T-helper 22 cell (primary cell): ENCODE data around the gene FBXW5.
A peak's percentile ranks its signal among the peaks of the same experiment; 100 is the strongest.

Experiments
- DNase-seq: peaks from one replicate; pipeline ENCODE4 v3.0.0-alpha.2; 2020; ENCODE audit warnings: low read depth

The FBXW5 gene

DNA sequence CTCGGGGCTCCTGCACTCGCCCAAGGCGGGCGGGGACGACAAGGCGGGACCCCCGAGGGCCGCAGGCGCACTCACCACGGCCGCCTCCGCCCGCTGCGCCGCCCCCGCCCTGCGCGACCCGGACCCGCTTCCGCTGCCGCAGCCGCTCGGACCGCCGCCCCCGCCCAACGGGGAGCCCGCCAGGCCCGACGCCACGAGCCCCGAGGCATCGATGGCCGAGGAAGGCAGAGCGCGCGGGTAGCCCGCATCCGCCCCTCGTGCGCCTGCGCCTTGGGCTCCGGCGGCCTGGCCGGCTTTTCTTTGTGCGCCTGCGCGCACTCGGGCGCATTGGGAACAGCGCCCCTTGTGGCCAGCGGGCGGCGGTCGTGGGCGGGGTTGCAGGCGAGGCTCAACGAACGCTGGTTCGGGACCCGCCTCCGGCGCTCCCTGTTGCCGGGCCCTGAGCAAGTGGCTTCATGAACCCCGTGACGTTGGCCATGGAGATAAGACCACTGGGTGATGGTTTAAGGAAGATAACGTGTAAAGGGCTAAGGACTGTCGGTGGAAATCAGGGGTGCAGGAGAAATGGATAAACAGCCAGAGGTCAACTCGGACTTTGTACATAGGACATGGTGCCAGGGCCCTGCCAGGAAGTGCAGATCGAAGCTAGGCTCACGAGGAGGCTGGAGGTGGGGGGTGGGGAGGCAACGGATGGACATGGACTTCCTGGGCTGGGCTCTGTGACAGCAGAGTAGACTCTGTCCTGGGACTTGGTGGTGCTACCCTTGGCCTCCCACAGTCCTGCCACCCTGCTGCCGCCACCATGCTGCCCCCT lies at the start of gene FBXW5, which contains the start of gene C8G:
Gene FBXW5, minus strand, starts transcription at position 220 of the 814 bp plus-strand sequence. CDS start 655 bp downstream, outside the sequence.
Gene C8G, plus strand, starts transcription at position 725 of the 814 bp plus-strand sequence. Its CDS starts 78 bp downstream, at position 803.
- peak; percentile 88 for DNase-seq

DNA sequence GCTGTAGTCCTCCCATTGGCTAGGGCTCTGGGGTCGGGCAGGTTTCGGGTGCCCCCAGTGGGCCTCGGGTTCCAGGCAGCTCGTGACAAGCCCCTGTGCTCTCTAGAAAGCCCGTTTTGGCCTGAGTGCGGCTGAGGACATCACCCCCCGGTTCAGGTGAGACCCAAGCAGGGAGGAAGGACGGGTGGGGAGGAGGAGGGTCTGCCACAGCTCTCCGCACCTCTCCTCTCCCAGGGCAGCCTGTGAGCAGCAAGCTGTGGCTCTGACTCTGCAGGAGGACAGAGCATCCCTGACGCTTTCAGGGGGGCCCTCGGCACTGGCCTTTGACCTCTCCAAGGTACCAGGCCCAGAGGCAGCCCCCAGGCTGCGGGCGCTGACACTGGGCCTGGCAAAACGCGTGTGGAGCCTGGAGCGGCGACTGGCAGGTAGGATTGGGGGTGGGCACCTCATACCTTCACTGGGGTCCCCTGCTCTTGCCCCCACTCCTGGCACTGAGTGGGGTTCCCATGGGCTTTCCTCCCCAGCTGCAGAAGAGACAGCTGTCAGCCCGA lies 48.4 kb upstream of the FBXW5 start:
- no peak for DNase-seq

DNA sequence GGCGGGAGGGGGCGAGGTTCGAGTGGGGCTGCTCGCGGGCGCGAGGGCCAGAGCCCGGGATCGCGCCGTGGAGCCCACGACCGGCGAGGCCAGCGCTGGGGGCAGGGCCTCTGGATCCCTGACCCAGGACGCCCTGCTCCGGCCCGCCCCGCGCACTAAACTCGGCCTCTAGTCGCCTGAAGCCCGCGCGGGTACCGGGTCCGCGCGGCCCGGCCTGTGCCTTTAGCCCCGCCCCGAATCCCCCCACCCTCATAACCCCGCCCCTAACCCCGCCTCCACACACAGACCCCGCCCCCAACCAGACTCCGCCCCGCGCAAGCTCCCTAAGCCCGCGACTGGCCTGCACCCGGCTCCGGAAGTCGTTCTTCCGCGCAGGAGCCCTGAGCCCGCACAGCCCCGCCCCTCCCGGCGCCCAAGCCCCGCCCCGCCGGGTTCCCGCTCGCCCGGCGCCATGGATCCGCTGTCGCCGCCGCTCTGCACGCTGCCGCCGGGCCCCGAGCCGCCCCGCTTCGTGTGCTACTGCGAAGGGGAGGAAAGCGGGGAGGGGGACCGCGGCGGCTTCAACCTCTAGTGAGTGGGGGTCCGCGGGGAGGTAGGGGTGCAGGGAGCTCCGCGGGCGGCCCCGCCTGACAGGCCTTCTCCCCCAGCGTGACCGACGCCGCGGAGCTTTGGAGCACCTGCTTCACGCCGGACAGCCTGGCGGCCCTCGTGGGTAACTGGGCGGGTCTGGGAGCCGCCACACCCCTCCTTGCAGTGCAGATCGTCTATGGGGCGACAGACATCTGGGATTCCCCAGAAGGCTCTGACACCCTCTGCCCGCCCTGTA lies 47.7 kb upstream of the FBXW5 start, which contains the start of gene PAXX:
Gene PAXX, plus strand, starts transcription at position 430 of the 826 bp plus-strand sequence. Its CDS starts 22 bp downstream, at position 452.
- DNase-seq = peak; percentile 87

DNA sequence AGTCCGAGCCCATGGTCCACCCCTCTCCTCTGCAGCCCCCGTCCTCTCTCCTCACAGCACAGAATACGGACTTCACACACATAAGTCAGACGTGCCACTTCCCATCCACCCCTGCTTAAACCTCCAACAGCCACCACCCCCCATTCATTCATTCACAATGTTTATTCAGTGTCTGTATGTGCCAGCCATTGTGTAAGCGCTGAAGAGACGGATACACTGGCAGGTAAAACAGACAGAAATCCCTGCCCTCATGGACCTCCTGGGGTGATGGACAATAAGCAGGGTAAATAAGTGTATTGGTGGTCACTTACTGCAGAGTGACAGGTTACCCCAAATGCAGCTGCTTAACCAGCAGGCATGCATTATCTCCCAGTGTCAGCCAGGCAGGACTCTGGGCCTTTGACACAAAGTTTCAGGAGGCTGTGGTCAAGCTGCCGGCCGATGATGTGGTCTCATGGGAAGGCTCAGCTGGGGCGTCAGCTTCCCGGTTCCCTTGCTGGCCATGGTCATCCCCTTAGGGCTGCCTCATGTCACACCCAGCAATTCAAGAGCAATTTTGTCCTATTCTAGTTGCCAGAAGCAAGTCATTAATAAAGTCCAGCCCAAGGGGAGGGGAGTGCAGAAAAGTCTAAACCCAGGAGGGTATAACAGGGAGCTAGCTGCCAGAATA lies 45.8 kb upstream of the FBXW5 start:
- no peak for DNase-seq

GRCh38 chr9:136988872-136989271 lies 44.3 kb upstream of the FBXW5 start:
- DNase-seq = no peak

GRCh38 chr9:136985853-136986252 lies 41.3 kb upstream of the FBXW5 start:
- no peak for DNase-seq

DNA sequence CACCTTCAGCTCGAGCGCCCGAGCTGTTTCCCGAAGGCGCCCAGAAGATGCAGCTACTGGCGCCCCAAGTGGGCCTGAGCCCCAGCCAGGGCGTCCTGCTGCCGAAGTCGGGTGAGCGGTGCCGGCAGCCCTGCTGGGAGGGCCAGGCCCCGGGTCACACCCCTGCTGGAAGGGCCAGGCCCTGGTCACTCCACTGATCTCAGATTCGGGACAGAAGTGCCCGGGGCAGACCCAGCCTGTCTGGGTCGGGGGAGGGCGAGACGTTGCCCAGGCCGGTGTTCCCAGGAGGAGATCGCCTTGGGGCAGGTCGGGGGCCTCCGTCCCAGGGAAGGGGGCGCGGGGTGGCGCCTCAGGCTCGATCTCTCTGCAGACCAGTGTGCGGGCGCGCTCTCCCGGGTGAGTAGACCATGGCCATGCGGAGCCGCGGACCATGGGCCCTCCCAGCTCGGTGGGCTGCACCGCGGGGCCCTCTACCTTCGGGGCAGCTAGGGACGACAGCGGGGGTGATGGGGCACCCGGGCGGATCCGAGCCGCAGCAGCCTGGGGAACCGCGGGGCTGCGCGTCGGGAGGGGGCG lies 40.6 kb upstream of the FBXW5 start:
- no peak for DNase-seq

DNA sequence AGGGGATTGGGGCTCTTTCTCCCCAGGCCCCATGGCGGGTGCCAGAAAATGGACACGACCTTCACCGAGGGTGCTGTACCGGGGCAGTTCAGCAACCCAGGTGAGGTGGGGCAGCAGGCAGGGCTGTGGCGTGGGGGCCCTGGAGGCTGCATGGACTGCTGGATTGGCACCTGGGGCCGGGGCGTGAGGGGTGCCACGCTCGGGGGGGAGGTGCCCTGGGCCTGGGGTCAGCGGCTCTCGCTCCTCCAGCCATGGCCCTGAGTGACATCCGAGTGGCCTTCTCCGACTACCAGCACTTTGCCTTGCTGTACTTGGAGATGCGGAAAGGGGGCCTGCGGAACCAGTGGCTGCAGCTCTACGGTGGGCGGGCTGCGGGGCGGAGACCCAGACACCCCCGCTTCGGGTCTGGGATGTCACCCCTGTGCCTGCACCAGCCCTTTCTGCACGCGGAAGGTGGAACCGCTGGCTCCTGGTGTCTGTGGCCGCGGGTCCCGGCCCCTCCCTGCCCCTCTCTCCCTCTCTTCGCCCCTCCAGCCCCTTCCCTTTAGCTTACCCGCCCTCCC lies 40.0 kb upstream of the FBXW5 start:
- DNase-seq = no peak

DNA sequence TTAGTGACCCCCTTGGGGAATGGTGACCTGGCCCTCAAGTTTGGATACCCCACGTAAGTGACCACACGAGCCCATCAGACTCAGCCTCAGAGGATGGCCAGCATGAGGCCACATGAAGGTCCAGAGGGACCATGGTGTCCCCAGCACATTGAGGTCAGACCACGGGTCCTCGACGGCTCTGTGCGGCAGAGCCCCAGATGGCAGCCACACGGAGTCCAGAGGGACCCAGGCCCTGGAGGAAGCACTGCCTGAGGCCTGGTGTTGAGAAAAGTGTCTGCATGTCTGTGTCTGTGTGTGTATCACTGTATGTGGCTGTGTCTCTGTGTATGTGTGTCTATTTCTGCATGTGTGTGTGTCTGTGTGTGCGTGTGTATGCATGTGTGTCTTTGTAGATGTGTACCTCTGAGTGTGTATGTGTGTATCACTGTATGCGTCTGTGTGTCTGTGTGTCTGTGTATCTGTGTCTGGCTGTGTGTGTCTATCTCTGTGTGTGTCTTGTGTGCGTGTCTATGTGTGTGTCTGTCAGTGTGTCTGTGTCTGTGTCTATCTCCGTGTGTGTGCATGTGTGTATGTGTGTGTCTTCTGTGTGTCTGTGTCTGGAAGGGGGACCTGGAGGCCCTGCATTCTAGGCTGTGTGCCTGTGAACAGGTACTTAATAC lies 39.2 kb upstream of the FBXW5 start:
- no peak for DNase-seq

DNA sequence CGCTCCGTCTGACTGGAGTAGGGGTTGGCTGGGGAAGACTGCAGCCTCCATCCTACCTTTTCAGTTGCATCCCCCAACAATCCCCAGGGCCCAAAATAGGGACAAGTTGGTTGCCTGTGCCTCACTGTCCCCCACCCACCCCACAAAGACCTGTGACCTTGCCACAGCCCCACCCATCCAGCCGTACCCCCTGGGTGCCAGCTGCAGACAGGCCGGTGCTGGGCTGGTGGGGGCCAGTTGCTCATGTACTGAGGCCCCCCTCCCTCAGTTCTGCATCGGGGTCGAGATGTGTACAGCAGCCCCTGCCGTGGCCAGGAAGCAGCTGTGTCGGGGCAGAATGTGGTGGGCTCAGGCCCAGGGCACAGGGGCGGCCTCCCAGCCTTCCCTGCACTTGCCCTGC lies 38.6 kb upstream of the FBXW5 start:
- no peak for DNase-seq

DNA sequence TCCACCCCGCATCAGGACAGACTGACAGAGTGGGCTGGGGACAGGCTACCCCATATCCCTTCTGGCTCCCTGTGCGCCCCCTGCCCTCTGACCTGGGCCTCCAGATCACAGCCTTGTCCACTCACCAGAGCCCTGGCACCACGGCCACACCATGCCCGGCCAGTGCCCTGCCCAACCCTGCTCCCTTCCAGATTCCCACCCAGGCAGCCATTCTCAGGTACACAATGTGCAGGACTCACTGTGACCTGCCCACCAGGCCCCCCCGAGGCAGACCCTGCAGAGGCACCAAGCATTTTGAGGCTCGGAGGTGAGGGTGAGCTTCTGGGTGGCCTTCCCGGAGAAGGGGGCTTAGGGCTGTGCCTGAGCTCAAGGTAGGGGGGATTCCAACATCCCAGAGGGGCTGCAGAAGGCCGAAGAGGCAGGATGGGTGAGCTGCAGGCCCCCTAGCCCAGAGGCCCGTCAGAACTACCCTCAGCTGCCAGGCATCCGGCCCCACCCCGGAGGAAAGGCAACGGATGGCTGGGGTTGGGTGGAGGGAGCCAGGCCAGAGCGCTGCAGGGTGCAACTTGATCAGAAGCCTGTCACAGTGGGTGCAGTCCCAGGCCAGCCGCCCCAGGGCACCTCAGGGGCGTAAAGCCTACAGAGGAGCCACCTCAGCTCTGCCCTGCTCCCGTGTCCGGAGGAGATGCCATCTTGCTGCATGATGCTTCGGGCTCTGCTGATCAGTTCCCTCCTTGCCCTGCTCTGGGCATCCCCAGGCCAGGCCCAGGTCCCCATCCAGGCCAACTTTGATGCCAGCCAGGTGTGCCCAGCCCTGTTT lies 37.9 kb upstream of the FBXW5 start, which contains the start of gene LCNL1:
Gene LCNL1, plus strand, starts transcription at position 762 of the 820 bp plus-strand sequence. CDS start 594 bp downstream, outside the sequence.
- no peak for DNase-seq

GRCh38 chr9:136981588-136982231 lies 37.2 kb upstream of the FBXW5 start:
- DNase-seq = no peak

GRCh38 chr9:136980669-136981478 lies 36.3 kb upstream of the FBXW5 start:
- DNase-seq = no peak

DNA sequence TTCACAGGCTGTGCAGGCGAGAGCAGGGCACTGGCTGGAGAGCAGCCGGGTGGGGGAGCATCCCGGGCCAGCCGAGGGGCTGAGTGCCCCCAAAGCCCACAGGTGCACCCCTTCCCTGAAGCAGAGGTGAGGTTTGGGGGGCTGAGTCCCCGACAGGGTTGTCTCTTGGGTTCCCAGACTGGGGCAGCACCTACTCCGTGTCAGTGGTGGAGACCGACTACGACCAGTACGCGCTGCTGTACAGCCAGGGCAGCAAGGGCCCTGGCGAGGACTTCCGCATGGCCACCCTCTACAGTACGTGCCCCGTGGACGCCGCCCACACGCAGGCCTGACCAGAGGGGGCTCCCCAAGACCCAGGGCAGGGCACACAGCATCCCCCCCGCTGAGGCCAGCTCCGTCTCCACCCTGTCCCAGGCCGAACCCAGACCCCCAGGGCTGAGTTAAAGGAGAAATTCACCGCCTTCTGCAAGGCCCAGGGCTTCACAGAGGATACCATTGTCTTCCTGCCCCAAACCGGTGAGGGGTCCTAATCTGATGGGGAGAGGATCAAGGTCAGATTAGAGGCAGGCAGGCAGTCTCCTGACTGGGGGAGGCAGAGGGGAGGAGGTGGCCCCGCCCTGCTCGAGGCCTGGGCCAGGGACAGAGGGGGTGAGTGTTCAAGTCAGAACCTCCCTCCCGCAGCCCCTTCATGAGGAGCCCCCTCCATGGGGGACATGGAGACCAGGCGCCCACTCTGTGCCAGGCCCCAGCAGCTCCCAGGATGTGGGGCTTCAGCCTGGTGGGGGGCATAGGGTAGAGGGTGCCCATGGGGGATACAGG lies 35.4 kb upstream of the FBXW5 start:
- DNase-seq = no peak

- DNase-seq = no peak
These were observed 34.5 kb upstream of the FBXW5 start for GRCh38 chr9:136978865-136979544.

- peak; percentile 68 for DNase-seq
These were observed 33.7 kb upstream of the FBXW5 start for GRCh38 chr9:136978073-136978864.
